ENCODE results near the gene TST.

TST gene

GRCh38 chr22:37012956-37013355 is 6.3 kb downstream of the TST start:
- TF ChIP-seq, protein P1, sequence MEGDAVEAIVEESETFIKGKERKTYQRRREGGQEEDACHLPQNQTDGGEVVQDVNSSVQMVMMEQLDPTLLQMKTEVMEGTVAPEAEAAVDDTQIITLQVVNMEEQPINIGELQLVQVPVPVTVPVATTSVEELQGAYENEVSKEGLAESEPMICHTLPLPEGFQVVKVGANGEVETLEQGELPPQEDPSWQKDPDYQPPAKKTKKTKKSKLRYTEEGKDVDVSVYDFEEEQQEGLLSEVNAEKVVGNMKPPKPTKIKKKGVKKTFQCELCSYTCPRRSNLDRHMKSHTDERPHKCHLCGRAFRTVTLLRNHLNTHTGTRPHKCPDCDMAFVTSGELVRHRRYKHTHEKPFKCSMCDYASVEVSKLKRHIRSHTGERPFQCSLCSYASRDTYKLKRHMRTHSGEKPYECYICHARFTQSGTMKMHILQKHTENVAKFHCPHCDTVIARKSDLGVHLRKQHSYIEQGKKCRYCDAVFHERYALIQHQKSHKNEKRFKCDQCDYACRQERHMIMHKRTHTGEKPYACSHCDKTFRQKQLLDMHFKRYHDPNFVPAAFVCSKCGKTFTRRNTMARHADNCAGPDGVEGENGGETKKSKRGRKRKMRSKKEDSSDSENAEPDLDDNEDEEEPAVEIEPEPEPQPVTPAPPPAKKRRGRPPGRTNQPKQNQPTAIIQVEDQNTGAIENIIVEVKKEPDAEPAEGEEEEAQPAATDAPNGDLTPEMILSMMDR (IDR thresholded peaks at IDR 0.05; ENCODE audit: insufficient read depth, missing control alignments), result no peak
- no peak for FAIRE-seq
- DNase-seq (ENCODE audit: insufficient read length, low spot score), result no peak

DNA sequence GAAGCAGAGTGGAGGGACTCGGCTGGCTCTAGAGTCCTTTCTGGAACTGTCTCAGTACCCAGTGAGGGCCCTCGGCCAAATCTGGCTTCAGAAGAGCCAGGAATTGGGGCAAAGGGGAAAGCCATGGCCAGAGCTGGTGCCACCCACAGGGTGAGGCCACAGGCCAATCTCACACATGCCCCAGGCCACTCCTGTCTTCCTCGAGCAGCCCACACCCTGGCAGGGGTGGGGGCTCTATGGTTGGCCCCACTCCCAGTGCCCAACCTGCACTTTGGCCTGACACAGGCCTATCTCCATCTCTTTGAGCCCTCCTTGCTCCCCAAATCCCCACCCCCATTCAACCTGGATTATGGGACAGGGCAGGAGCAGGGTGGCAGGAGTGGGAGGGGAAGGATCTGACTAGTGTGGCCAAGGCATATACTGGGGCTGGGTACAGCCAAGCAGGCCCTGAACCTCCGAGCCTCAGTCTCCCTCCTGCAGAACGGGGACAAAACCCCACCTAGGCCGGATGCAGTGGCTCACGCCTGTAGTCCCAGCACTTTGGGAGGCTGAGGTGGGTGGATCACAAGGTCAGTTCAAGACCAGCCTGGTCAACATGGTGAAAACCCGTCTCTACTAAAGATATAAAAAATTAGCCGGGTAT is 6.9 kb downstream of the TST start:
- DNase-seq (ENCODE audit: insufficient read length, low spot score), result no peak
- TF ChIP-seq, protein P1 (IDR thresholded peaks at IDR 0.05; ENCODE audit: insufficient read depth, missing control alignments), result no peak
- FAIRE-seq, result no peak

DNA sequence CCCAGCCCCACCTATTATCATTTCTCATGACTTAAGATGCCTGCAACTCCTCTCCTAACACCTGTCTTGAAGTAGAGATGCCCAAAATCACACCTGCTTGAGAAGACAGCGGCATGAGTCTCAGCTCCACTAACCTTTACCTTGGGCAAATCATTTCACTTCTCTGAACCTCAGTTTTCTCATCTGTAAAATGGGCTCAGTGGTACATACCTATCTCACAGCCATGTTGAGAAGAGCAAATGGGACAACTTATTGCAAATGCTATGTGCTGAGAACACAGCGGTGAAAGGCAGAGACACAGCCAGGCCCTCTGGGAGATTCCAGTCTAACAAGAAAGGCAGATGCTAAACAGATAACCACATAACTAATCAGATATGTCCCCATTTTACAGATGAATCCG is 7.8 kb downstream of the TST start:
- TF ChIP-seq, protein P1 (IDR thresholded peaks at IDR 0.05; ENCODE audit: insufficient read depth, missing control alignments), result no peak
- DNase-seq (ENCODE audit: insufficient read length, low spot score) (no peak), FAIRE-seq (no peak)

GRCh38 chr22:37010976-37011375 is 8.3 kb downstream of the TST start:
- no peak for DNase-seq (ENCODE audit: insufficient read length, low spot score)
- FAIRE-seq, result no peak
- TF ChIP-seq, protein P1 (IDR thresholded peaks at IDR 0.05; ENCODE audit: insufficient read depth, missing control alignments), result no peak

GRCh38 chr22:37010174-37010573 is 9.1 kb downstream of the TST start:
- DNase-seq (ENCODE audit: insufficient read length, low spot score) (no peak), FAIRE-seq (no peak)
- TF ChIP-seq, protein P1 (IDR thresholded peaks at IDR 0.05; ENCODE audit: insufficient read depth, missing control alignments), result no peak

DNA sequence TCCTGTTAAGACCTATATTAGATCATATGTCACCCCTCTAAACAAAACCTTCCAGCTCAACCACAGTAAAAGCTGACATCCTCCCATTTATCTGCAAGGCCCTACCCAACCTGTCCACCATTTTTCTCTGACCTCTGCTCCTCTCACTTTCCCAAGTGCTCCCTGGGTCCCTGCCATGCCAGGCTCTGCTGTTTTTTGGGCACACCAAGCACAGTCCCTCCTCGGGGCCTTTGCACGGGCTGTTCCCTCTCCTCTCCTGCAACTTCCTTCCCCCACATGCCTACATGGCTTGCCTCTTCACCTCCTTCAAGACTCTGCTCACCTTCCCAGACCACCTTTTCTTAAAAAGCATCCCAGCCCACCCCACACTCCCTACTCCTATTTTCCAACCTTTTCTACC is 9.8 kb downstream of the TST start:
- FAIRE-seq (no peak), DNase-seq (ENCODE audit: insufficient read length, low spot score) (no peak)
- TF ChIP-seq, protein P1 (IDR thresholded peaks at IDR 0.05; ENCODE audit: insufficient read depth, missing control alignments), result no peak

GRCh38 chr22:37008365-37008764 is 10.9 kb downstream of the TST start:
- DNase-seq (ENCODE audit: insufficient read length, low spot score) (no peak), FAIRE-seq (no peak)
- TF ChIP-seq, protein P1 (IDR thresholded peaks at IDR 0.05; ENCODE audit: insufficient read depth, missing control alignments), result no peak
